Stomach (tissue), 4 donors: Measurements from ENCODE around the gene GNPDA1.

ENCODE experiments used
- EP300 ChIP-seq: sonication (generic); formaldehyde crosslinking; IDR thresholded peaks from one replicate; pipeline ENCODE4 v1.6.1; 2017; ENCODE audit warnings: antibody characterized with exemption
- POLR2A ChIP-seq, 4 donors: fragments of 450-650 bp; IDR thresholded peaks; one replicate each; pipeline ENCODE4 v1.6.1; 2016; ENCODE audit warnings: antibody characterized with exemption in 4 of 4, control low read depth in 2 of 4, mild to moderate bottlenecking in 1 of 4, moderate library complexity in 1 of 4
- POLR2AphosphoS5 ChIP-seq, 3 donors: sonication (generic); formaldehyde crosslinking; IDR thresholded peaks; one replicate each; pipeline ENCODE4 v1.6.1; 2016; ENCODE audit warnings: antibody characterized with exemption in 3 of 3
- TF ChIP-seq, protein P1 (sequence below), 7 experiments: fragments of 450-650 bp in 4 of 7; fragments of 200-600 bp in 3 of 7; sonication (generic) in 3 of 7; IDR thresholded peaks; one replicate each; pipeline ENCODE4 v1.5.1; 2016 to 2019; ENCODE audit warnings: antibody characterized with exemption in 7 of 7, control low read depth in 2 of 7, mild to moderate bottlenecking in 1 of 7

DNA sequence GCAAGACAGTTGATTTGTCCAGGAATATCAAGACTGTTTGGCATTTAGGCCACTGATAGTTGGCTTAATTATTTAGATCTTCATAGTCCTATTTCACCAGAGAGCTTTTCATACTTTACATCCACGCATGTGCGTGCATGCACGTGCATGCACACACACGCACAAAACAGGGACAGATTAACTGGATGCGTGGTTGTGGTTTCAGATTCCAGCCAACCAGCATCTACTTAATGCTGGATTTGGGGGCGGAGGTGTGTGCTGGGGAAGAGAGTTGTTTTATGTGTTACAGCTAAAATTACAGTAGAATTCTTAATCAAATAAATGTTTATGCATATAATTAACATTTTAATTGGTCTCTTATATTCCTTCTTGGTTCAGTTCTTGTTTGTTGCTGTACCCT lies 36.7 kb downstream of the GNPDA1 start:
- TF ChIP-seq, protein P1, sequence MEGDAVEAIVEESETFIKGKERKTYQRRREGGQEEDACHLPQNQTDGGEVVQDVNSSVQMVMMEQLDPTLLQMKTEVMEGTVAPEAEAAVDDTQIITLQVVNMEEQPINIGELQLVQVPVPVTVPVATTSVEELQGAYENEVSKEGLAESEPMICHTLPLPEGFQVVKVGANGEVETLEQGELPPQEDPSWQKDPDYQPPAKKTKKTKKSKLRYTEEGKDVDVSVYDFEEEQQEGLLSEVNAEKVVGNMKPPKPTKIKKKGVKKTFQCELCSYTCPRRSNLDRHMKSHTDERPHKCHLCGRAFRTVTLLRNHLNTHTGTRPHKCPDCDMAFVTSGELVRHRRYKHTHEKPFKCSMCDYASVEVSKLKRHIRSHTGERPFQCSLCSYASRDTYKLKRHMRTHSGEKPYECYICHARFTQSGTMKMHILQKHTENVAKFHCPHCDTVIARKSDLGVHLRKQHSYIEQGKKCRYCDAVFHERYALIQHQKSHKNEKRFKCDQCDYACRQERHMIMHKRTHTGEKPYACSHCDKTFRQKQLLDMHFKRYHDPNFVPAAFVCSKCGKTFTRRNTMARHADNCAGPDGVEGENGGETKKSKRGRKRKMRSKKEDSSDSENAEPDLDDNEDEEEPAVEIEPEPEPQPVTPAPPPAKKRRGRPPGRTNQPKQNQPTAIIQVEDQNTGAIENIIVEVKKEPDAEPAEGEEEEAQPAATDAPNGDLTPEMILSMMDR (IDR thresholded peaks at IDR 0.05), result no peak
- TF ChIP-seq EP300 (no peak), POLR2A (IDR thresholded peaks at IDR 0.05) (no peak), POLR2AphosphoS5 (IDR thresholded peaks at IDR 0.05) (no peak)
